GM21786 (cell line): ENCODE results near the gene ODAPH.
"Not testable (repeated sequence)": the region's sequence is repeated elsewhere in the genome, so short reads cannot be mapped to it uniquely, and the experiment has no call there.

Experiments used
- ATAC-seq: cut with Tn5 transposase; IDR thresholded peaks from one replicate; pipeline ENCODE4 v1.9.1; 2021; ENCODE audit not compliant: unreplicated experiment

The ODAPH gene

GRCh38 chr4:75555294-75556164, at the start of gene ODAPH:
ODAPH (plus strand) TSS chr4:75556066; CDS start chr4:75556083, 17 bp downstream.
- ATAC-seq = peak; percentile 94

- ATAC-seq = not testable (repeated sequence)
Observed at GRCh38 chr4:75509592-75509991, 46.3 kb upstream of the ODAPH start.

- ATAC-seq = no peak
Observed at GRCh38 chr4:75511841-75512240, 44.0 kb upstream of the ODAPH start.

- ATAC-seq = peak; percentile 13
Observed at GRCh38 chr4:75512386-75513211, 43.3 kb upstream of the ODAPH start.

DNA sequence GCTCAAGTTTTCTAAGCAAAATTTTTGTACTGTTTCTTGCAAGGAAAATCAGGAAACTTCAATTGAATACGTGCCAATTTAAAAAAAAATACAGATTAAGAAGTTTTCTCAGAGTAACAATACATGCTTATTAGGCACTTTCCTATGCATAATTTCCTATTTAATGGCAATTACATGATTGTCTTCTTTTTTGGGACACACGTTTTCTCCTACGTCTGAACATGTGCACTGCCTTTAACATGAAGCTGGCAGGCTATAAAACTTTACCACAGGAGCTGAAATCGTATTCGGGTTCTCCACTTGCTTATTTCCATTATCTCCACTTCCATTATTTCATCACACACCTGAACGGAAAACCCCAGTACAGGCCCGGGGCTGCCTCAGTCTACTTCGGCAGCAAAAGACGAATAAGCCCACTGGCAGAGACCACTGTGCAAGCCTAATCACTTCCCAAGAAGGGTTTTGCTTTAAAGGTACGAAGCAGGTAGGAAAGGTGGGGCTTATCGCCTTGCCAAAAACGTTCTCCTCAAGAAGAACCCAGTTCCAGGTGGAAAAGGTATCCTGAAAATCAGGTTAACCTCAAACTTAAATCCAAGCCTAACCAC, 42.2 kb upstream of the ODAPH start:
- no peak for ATAC-seq

DNA sequence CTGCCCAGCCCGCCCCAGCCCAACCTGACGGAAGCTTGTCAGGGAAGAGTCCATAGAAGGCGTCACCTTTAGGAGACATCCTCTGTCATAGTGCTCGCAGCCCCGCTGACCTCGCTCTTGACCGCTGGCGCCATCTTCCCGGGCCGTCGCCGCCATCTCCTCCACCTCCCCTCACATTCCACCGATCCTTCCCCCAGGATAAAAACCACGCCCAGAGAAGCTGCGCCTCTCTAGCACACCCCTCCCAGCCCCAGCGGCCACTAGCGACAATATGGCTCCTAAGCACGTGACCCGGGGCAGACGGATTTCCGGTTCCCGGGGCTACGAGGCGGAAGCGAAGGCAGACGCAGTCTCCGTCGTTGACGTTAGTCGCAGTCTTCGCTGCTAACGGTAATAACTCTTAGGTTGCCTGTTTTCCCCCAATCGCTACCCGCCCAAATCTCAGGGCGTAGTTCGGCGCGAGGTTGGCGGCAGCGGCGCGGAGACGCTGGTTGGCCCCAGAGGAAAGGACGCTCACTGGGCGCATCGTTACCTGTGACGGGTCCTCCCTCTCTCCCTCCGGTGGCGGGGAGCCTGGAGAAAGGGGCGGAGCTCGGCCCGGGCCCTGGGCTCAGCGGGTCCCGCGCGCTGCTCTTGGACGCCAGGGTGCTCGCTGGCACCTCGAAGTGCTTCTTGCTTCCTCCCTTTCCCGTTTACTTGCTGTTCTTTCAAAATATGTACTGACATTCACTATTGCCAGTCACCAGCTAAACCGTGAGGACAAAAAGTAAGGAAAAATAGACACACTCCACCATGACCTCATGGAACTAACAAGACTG, 41.5 kb upstream of the ODAPH start, which contains the start of the genes RCHY1 and THAP6:
Gene RCHY1, minus strand, starts transcription at position 273 of the 818 bp plus-strand sequence. Its CDS starts 117 bp downstream, at position 156.
Gene THAP6, plus strand, starts transcription at position 343 of the 818 bp plus-strand sequence. CDS start 980 bp downstream, outside the sequence.
- peak; percentile 93 for ATAC-seq

- ATAC-seq = no peak
Observed at GRCh38 chr4:75514949-75515612, 40.8 kb upstream of the ODAPH start.

DNA sequence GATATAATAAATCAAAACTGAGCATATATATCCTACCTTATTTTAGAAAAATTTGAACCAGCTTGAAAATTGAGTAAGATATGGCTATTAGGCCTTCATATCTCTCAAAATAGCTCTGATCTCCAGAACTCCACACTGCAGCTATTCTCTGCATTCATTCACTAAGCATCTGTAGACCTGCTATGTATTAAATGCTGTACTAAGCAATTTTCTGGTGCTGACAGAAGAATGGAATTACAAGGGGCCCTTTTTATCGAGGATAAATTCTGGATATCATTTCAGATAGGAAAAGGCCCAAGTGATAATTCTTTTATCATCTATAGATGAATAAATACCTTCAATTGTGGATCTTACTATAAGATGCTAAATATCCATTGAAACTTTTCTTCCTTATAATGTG, 39.7 kb upstream of the ODAPH start:
- ATAC-seq = no peak

- ATAC-seq = not testable (repeated sequence)
Observed at GRCh38 chr4:75519452-75519851, 36.4 kb upstream of the ODAPH start.

- no peak for ATAC-seq
Observed at GRCh38 chr4:75525086-75525485, 30.8 kb upstream of the ODAPH start.

GRCh38 chr4:75525910-75526309, 30.0 kb upstream of the ODAPH start:
- no peak for ATAC-seq

- ATAC-seq = no peak
Observed at GRCh38 chr4:75527482-75527881, 28.4 kb upstream of the ODAPH start.

DNA sequence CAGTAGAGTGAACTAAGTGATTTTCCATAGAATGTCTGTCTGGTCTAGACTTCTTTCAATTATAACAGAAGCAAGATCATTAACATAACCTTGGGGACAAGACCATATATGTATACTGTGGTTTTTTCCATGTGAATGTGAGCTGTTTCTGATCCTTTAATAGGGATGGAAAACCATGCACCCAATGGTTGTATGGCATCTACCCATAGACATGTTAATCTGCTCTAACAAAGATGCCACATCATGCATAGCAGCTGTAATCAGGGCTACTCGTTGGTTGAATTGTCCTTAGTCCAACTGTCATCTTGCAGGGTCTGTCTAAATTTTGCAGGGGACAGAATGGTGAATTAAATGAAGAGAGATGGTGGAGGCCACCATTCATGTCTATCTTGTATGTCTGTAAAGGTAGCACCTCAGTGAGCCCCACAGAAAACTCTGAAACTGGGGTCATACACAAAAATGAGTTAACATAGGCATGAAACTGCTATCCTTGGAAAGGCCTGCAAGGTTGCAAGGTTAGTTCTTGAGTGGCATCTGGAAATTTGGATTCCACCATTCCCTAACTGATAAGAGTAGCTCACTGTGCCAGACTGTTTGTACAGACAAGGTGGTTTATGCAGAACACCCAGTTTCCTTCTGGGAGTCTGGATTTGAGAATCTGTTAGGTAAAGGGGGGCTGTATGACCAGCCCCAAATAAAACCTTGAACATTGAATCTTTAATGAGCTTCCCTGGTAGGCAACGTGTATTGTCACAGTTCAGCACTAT, 25.1 kb upstream of the ODAPH start:
- ATAC-seq = no peak

- not testable (repeated sequence) for ATAC-seq
Observed at GRCh38 chr4:75531536-75532143, 24.2 kb upstream of the ODAPH start.

GRCh38 chr4:75533339-75533887, 22.5 kb upstream of the ODAPH start:
- ATAC-seq = not testable (repeated sequence)

GRCh38 chr4:75533926-75534325, 21.9 kb upstream of the ODAPH start:
- not testable (repeated sequence) for ATAC-seq

GRCh38 chr4:75537308-75537707, 18.6 kb upstream of the ODAPH start:
- not testable (repeated sequence) for ATAC-seq

GRCh38 chr4:75542824-75543223, 13.0 kb upstream of the ODAPH start:
- ATAC-seq = no peak
